GM19023 (cell line): ENCODE results near the gene ZNF557.

Experiments used
- ATAC-seq: cut with Tn5 transposase; IDR thresholded peaks from one replicate; pipeline ENCODE4 v1.9.1; 2021; ENCODE audit warnings: mild to moderate bottlenecking, moderate library complexity; ENCODE audit not compliant: unreplicated experiment

Gene ZNF557

DNA sequence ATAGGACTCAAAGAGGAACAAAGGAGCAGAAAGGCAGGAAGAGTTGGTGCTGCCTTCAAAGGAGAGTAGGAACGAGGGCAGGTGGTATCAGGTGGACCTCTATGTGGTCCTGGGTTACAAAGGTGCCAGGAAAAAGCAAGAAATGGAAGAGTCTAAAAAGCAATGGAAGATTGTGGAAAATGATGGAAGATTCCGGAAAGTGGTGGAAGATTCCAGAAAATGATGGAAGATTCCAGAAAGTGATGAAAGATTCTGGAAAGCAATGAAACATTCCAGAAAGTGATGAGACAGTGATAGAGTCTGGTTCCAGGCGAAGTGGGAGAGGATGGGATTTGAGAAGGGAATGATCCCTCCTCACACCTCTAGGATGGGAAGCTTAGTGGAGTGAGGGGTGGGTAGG, 55.3 kb downstream of the ZNF557 start:
- no peak for ATAC-seq

- no peak for ATAC-seq
Observed at GRCh38 chr19:7125221-7125620, 55.7 kb downstream of the ZNF557 start.

DNA sequence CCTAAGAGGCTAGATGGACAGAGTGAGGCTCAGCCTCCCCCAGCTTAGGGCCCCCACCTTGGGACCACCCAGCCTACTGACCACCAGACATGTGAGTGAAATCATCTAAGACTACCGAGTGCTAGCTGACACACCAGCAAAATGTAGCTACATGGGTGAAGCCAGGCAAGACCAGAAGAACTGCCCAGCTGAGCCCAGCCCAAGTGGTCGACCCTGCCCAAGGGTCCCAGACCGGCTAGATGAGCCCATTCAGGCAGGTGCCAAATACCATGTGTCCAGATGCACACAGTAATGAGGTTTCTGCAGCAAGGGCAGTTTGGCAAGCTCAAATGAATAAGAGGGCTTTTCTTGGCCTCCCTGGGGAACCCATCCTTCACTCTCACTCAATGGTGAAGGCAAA, 56.6 kb downstream of the ZNF557 start:
- no peak for ATAC-seq

- ATAC-seq, result no peak
Observed at GRCh38 chr19:7130043-7130442, 60.5 kb downstream of the ZNF557 start.

GRCh38 chr19:7132054-7132453, 62.6 kb downstream of the ZNF557 start:
- ATAC-seq, result no peak

GRCh38 chr19:7137120-7137519, 67.6 kb downstream of the ZNF557 start:
- no peak for ATAC-seq
